HG03432 (cell line): Measurements from ENCODE around the gene SLC7A11.
A peak's percentile ranks its signal among the peaks of the same experiment; 100 is the strongest.
"Not testable (repeated sequence)": the region's sequence is repeated elsewhere in the genome, so short reads cannot be mapped to it uniquely, and the experiment has no call there.

Experiments
- ATAC-seq: cut with Tn5 transposase; IDR thresholded peaks from one replicate; pipeline ENCODE4 v1.9.1; 2021; ENCODE audit warnings: mild to moderate bottlenecking, moderate library complexity; ENCODE audit not compliant: unreplicated experiment

Gene SLC7A11

GRCh38 chr4:138210576-138210975, 31.6 kb downstream of the SLC7A11 start:
- not testable (repeated sequence) for ATAC-seq

- ATAC-seq, result no peak
These were observed 33.1 kb downstream of the SLC7A11 start for GRCh38 chr4:138209094-138209493.

- no peak for ATAC-seq
These were observed 36.5 kb downstream of the SLC7A11 start for GRCh38 chr4:138205531-138206233.

GRCh38 chr4:138204507-138204906, 37.6 kb downstream of the SLC7A11 start:
- ATAC-seq, result no peak

GRCh38 chr4:138202686-138203085, 39.5 kb downstream of the SLC7A11 start:
- ATAC-seq, result no peak

GRCh38 chr4:138200236-138200590, 41.9 kb downstream of the SLC7A11 start:
- peak; percentile 60 for ATAC-seq

- peak; percentile 70 for ATAC-seq
These were observed 42.4 kb downstream of the SLC7A11 start for GRCh38 chr4:138199568-138200235.

GRCh38 chr4:138196153-138196552, 46.0 kb downstream of the SLC7A11 start:
- ATAC-seq, result no peak

- ATAC-seq, result no peak
These were observed 48.2 kb downstream of the SLC7A11 start for GRCh38 chr4:138193963-138194362.

GRCh38 chr4:138192113-138192512, 50.0 kb downstream of the SLC7A11 start:
- no peak for ATAC-seq

GRCh38 chr4:138190452-138190858, 51.7 kb downstream of the SLC7A11 start:
- ATAC-seq, result peak; percentile 99

GRCh38 chr4:138189206-138189605, 52.9 kb downstream of the SLC7A11 start:
- no peak for ATAC-seq

GRCh38 chr4:138188406-138189084, 53.6 kb downstream of the SLC7A11 start:
- no peak for ATAC-seq

- ATAC-seq, result no peak
These were observed 56.1 kb downstream of the SLC7A11 start for GRCh38 chr4:138185859-138186645.

GRCh38 chr4:138184886-138185285, 57.3 kb downstream of the SLC7A11 start:
- ATAC-seq, result no peak

- ATAC-seq, result peak; percentile 65
These were observed 59.2 kb downstream of the SLC7A11 start for GRCh38 chr4:138182838-138183426.

GRCh38 chr4:138181287-138181686, 60.9 kb downstream of the SLC7A11 start:
- no peak for ATAC-seq

GRCh38 chr4:138178566-138178965, 63.6 kb downstream of the SLC7A11 start:
- peak; percentile 70 for ATAC-seq

GRCh38 chr4:138177278-138177968, 64.7 kb downstream of the SLC7A11 start:
- ATAC-seq, result peak; percentile 54
